Measurements from ENCODE around the gene MRPL53. TPM values are rescaled to one million over a fixed set of nuclear protein-coding genes. Genes with fewer than 3 reads are reported as not detected.

MRPL53 gene
- total and polyA plus RNA-seq, 2 of the 13 experiments (the other 11 are each of a cell fraction or from before 2014, with no cell fraction given): 34.3 to 51.9 TPM

DNA sequence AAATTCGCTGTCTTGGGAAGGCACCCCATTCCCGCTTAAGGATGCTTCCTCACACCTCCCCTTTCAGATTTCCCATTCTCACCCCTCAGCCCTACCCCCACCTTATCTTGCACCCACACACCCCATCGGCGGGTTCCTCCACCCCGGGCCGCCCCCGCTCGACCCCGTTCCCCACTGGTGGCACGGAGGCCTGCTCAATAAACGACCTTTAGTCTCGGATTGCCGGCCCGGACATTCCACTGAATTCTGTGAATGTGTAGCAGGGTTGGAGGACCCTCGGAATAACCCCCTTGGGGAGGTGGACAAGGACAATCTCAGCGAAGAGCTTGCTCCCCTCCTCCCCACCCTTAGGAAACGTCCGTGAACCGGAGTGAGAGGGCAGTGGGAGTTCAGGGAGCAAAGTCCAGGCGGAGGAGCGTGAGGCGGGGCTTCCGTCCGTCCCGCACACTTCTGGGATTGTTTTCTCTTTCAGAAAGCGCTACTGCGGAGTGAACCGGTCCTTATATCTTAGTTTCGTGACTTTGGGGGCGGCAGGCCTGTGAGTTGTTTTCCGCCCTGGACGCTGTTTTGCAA is 29.8 kb upstream of the MRPL53 start (continued):
- TF ChIP-seq, protein P1, sequence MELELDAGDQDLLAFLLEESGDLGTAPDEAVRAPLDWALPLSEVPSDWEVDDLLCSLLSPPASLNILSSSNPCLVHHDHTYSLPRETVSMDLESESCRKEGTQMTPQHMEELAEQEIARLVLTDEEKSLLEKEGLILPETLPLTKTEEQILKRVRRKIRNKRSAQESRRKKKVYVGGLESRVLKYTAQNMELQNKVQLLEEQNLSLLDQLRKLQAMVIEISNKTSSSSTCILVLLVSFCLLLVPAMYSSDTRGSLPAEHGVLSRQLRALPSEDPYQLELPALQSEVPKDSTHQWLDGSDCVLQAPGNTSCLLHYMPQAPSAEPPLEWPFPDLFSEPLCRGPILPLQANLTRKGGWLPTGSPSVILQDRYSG (CRISPR knock-in tag; IDR thresholded peaks at IDR 0.05): no peak
- TF ChIP-seq MTA1 (CRISPR knock-in tag; IDR thresholded peaks at IDR 0.05; ENCODE audit: borderline replicate concordance): peak; percentile 56; the same call in 1 of the 2 replicates
- TF ChIP-seq, protein P2, sequence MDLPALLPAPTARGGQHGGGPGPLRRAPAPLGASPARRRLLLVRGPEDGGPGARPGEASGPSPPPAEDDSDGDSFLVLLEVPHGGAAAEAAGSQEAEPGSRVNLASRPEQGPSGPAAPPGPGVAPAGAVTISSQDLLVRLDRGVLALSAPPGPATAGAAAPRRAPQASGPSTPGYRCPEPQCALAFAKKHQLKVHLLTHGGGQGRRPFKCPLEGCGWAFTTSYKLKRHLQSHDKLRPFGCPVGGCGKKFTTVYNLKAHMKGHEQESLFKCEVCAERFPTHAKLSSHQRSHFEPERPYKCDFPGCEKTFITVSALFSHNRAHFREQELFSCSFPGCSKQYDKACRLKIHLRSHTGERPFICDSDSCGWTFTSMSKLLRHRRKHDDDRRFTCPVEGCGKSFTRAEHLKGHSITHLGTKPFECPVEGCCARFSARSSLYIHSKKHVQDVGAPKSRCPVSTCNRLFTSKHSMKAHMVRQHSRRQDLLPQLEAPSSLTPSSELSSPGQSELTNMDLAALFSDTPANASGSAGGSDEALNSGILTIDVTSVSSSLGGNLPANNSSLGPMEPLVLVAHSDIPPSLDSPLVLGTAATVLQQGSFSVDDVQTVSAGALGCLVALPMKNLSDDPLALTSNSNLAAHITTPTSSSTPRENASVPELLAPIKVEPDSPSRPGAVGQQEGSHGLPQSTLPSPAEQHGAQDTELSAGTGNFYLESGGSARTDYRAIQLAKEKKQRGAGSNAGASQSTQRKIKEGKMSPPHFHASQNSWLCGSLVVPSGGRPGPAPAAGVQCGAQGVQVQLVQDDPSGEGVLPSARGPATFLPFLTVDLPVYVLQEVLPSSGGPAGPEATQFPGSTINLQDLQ (CRISPR knock-in tag; IDR thresholded peaks at IDR 0.05): no peak
- no peak for TF ChIP-seq HIVEP1 (CRISPR knock-in tag; IDR thresholded peaks at IDR 0.05)
- TF ChIP-seq, protein P3, sequence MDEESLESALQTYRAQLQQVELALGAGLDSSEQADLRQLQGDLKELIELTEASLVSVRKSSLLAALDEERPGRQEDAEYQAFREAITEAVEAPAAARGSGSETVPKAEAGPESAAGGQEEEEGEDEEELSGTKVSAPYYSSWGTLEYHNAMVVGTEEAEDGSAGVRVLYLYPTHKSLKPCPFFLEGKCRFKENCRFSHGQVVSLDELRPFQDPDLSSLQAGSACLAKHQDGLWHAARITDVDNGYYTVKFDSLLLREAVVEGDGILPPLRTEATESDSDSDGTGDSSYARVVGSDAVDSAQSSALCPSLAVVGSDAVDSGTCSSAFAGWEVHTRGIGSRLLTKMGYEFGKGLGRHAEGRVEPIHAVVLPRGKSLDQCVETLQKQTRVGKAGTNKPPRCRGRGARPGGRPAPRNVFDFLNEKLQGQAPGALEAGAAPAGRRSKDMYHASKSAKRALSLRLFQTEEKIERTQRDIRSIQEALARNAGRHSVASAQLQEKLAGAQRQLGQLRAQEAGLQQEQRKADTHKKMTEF (CRISPR knock-in tag; IDR thresholded peaks at IDR 0.05): peak; percentile 49; the same call in 1 of the 2 replicates
- TF ChIP-seq ZNF790 (CRISPR knock-in tag; IDR thresholded peaks at IDR 0.05; ENCODE audit: borderline replicate concordance): no peak
- no peak; the same call in 1 of the 2 replicates for TF ChIP-seq ZBTB3 (CRISPR knock-in tag; IDR thresholded peaks at IDR 0.05; ENCODE audit: borderline replicate concordance, low read depth)
- peak; percentile 72; the same call in 1 of the 2 replicates for TF ChIP-seq ZNF557 (CRISPR knock-in tag; IDR thresholded peaks at IDR 0.05)
- TF ChIP-seq, protein P4, sequence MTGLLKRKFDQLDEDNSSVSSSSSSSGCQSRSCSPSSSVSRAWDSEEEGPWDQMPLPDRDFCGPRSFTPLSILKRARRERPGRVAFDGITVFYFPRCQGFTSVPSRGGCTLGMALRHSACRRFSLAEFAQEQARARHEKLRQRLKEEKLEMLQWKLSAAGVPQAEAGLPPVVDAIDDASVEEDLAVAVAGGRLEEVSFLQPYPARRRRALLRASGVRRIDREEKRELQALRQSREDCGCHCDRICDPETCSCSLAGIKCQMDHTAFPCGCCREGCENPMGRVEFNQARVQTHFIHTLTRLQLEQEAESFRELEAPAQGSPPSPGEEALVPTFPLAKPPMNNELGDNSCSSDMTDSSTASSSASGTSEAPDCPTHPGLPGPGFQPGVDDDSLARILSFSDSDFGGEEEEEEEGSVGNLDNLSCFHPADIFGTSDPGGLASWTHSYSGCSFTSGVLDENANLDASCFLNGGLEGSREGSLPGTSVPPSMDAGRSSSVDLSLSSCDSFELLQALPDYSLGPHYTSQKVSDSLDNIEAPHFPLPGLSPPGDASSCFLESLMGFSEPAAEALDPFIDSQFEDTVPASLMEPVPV (CRISPR knock-in tag; IDR thresholded peaks at IDR 0.05): 0 out of 2 replicates have a peak, but pooled peaks have one; percentile 9
- TF ChIP-seq, protein P5, sequence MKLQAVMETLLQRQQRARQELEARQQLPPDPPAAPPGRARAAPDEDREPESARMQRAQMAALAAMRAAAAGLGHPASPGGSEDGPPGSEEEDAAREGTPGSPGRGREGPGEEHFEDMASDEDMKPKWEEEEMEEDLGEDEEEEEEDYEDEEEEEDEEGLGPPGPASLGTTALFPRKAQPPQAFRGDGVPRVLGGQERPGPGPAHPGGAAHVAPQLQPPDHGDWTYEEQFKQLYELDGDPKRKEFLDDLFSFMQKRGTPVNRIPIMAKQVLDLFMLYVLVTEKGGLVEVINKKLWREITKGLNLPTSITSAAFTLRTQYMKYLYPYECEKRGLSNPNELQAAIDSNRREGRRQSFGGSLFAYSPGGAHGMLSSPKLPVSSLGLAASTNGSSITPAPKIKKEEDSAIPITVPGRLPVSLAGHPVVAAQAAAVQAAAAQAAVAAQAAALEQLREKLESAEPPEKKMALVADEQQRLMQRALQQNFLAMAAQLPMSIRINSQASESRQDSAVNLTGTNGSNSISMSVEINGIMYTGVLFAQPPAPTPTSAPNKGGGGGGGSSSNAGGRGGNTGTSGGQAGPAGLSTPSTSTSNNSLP (IDR thresholded peaks at IDR 0.05; ENCODE audit: low read depth, low read length): no peak; the same call in 1 of the 2 replicates
- TF ChIP-seq, protein P6, sequence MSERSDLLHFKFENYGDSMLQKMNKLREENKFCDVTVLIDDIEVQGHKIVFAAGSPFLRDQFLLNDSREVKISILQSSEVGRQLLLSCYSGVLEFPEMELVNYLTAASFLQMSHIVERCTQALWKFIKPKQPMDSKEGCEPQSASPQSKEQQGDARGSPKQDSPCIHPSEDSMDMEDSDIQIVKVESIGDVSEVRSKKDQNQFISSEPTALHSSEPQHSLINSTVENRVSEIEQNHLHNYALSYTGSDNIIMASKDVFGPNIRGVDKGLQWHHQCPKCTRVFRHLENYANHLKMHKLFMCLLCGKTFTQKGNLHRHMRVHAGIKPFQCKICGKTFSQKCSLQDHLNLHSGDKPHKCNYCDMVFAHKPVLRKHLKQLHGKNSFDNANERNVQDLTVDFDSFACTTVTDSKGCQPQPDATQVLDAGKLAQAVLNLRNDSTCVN (CRISPR knock-in tag; IDR thresholded peaks at IDR 0.05; ENCODE audit: borderline replicate concordance): peak; percentile 18; the same call in 1 of the 2 replicates
- TF ChIP-seq, protein P7, sequence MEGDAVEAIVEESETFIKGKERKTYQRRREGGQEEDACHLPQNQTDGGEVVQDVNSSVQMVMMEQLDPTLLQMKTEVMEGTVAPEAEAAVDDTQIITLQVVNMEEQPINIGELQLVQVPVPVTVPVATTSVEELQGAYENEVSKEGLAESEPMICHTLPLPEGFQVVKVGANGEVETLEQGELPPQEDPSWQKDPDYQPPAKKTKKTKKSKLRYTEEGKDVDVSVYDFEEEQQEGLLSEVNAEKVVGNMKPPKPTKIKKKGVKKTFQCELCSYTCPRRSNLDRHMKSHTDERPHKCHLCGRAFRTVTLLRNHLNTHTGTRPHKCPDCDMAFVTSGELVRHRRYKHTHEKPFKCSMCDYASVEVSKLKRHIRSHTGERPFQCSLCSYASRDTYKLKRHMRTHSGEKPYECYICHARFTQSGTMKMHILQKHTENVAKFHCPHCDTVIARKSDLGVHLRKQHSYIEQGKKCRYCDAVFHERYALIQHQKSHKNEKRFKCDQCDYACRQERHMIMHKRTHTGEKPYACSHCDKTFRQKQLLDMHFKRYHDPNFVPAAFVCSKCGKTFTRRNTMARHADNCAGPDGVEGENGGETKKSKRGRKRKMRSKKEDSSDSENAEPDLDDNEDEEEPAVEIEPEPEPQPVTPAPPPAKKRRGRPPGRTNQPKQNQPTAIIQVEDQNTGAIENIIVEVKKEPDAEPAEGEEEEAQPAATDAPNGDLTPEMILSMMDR (CRISPR knock-in tag; IDR thresholded peaks at IDR 0.05): no peak
- TF ChIP-seq, protein P8, sequence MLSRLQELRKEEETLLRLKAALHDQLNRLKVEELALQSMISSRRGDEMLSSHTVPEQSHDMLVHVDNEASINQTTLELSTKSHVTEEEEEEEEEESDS (CRISPR knock-in tag; IDR thresholded peaks at IDR 0.05; ENCODE audit: borderline replicate concordance): no peak
- TF ChIP-seq HHEX (CRISPR knock-in tag; IDR thresholded peaks at IDR 0.05): no peak
- peak; percentile 81 to 92 for TF ChIP-seq NR2F1 (CRISPR knock-in tag; IDR thresholded peaks at IDR 0.05)
- peak; percentile 83 for TF ChIP-seq XRCC5 (optimal IDR thresholded peaks at IDR 0.05; ENCODE audit: low read length)

Data from HepG2 (cell line).